Body of pancreas (tissue), 4 donors: ENCODE data around the gene RNF186. TPM values are rescaled to one million over a fixed set of nuclear protein-coding genes. Genes with fewer than 3 reads are reported as not detected.

ENCODE experiments used
- ATAC-seq: fragments of 150-250 bp; one replicate; pipeline ENCODE4 v1.9.1; 2016
- DNase-seq, 4 donors: peaks; one replicate each; pipeline ENCODE4 v3.0.0-alpha.2; 2019
- H3K27ac ChIP-seq, 4 donors: fragments of 200-600 bp; sonication (generic); 1 replicate in 3 of 4; 2 replicates in 1 of 4; pipeline versions ENCODE4 v1.5.1 to v1.6.1; 2016 to 2019; ENCODE audit warnings: mild to moderate bottlenecking in 1 of 4, mixed read lengths in 1 of 4, moderate library complexity in 1 of 4
- H3K27me3 ChIP-seq, 2 donors: fragments of 200-600 bp; sonication (generic); one replicate each; pipeline ENCODE4 v1.6.0; 2016; ENCODE audit warnings: mild to moderate bottlenecking in 1 of 2
- H3K36me3 ChIP-seq, 2 donors: fragments of 200-600 bp; sonication (generic); replicated peaks in 1 of 2; 2 replicates each; pipeline ENCODE4 v1.5.1; 2016; ENCODE audit warnings: low read depth in 2 of 2; ENCODE audit not compliant: insufficient read depth in 1 of 2
- H3K4me1 ChIP-seq: fragments of 200-600 bp; sonication (generic); one replicate; pipeline ENCODE4 v1.6.0; 2016
- H3K4me3 ChIP-seq, 2 donors: fragments of 200-600 bp; sonication (generic); 1 replicate in 1 of 2; 2 replicates in 1 of 2; pipeline ENCODE4 v1.5.1; 2016 to 2019
- H3K9me3 ChIP-seq, 3 donors: fragments of 200-600 bp; sonication (generic); 1 replicate in 2 of 3; 2 replicates in 1 of 3; pipeline ENCODE4 v1.5.1; 2016
- POLR2A ChIP-seq, 3 donors: fragments of 450-650 bp; IDR thresholded peaks; one replicate each; pipeline ENCODE4 v1.6.1; 2016; ENCODE audit warnings: antibody characterized with exemption in 3 of 3, mild to moderate bottlenecking in 2 of 3
- WGBS, 2 donors: methylation state at CpG; one replicate each; pipeline ENCODE4 v1.1.5; 2017; 5-methylcytosine and 5-hydroxymethylcytosine counted together
- intact Hi-C: fragments of 100-400 bp; cut with DNase I; formaldehyde crosslinking; loops from one replicate; pipeline ENCODE4 v1.15.1; 2023
- total RNA-seq, 2 donors: library from RNA; depleted of rRNA; stranded (reverse); fragments of >200 nt; gene quantifications; one replicate each; pipeline ENCODE4 v1.1.0, GENCODE V29; 2016
- TF ChIP-seq, protein P1 (sequence below), 7 experiments: fragments of 450-650 bp in 4 of 7; fragments of 200-600 bp in 3 of 7; sonication (generic) in 3 of 7; IDR thresholded peaks; one replicate each; pipeline ENCODE4 v1.5.1; 2016 to 2019; ENCODE audit warnings: antibody characterized with exemption in 7 of 7

RNF186 gene
- total RNA-seq, 2 donors from 2014 or later: 9.2 to 32.9 TPM

DNA sequence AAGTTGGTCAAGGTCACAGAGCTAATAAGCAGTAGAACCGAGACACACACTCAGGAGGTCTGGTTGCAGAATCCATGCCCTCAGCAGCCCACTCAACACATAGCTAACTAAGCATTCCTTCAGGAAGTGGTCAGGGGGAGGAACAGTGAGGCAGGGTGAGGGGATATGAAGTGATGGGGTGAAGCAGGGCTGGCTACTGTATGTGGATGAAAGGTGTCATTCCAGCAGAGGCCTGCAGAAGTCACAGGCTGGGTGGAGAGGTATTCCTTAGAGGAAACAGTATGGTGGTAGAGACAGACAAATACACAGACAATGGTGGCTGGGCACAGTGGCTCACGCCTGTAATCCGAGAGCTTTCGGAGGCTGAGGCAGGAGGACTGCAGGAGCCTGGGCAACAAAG, 29.4 kb downstream of the RNF186 start:
- no peak for ATAC-seq
- TF ChIP-seq, protein P1, sequence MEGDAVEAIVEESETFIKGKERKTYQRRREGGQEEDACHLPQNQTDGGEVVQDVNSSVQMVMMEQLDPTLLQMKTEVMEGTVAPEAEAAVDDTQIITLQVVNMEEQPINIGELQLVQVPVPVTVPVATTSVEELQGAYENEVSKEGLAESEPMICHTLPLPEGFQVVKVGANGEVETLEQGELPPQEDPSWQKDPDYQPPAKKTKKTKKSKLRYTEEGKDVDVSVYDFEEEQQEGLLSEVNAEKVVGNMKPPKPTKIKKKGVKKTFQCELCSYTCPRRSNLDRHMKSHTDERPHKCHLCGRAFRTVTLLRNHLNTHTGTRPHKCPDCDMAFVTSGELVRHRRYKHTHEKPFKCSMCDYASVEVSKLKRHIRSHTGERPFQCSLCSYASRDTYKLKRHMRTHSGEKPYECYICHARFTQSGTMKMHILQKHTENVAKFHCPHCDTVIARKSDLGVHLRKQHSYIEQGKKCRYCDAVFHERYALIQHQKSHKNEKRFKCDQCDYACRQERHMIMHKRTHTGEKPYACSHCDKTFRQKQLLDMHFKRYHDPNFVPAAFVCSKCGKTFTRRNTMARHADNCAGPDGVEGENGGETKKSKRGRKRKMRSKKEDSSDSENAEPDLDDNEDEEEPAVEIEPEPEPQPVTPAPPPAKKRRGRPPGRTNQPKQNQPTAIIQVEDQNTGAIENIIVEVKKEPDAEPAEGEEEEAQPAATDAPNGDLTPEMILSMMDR (IDR thresholded peaks at IDR 0.05): no peak
- TF ChIP-seq POLR2A (IDR thresholded peaks at IDR 0.05): no peak
- no peak for DNase-seq
- Histone ChIP-seq H3K4me1 (peaks cover 8% of the 10 kb centered on the region), H3K9me3 (no peaks in the 10 kb centered on the region), H3K27ac (no peak overlapping the region), H3K36me3 (no peaks in the 10 kb centered on the region), H3K27me3 (no peaks in the 10 kb centered on the region), H3K4me3 (no peak overlapping the region)
- intact Hi-C loops: no loop called here
- WGBS, 2 donors: 69 to 77% methylated on average over 4 of the region's 4 CpGs

DNA sequence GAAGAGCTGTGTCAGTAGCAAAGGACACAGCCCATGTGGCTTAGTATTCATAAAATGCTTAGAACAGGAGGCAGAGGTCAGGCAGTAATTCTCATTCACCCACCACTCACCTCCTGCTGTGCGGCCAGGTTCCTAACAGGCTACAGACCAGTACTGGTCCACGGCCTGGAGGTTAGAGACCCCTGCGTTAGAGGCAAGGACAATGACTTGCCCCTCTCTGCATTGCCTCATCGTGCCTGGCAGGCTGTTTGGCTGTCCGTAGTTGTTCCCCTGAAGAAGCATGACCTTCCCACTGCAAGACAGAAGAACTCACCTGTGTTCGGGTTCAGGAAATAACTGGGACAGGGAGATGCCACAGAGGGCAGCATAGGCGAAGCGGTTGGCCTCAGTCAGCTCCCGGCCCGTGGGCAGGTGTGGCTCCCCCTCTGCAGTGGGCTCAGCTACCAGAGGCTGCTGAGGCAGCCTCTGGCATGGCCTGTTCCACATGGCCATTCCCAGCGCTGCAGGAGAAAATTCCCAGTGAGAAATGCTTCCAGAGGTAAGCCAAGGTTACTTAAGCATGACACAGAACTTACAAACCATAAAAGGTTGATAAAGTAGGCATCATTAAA, 34.7 kb downstream of the RNF186 start:
- 89 to 92% methylated on average over 7 to 11 of the region's 11 CpGs for WGBS, 2 donors
- TF ChIP-seq POLR2A (IDR thresholded peaks at IDR 0.05): no peak
- TF ChIP-seq, protein P1 (IDR thresholded peaks at IDR 0.05): no peak
- H3K4me3 ChIP-seq: no peak overlapping the region
- H3K36me3 ChIP-seq: peaks cover 0 to 18% of the 10 kb centered on the region in 2 donors
- H3K27me3 ChIP-seq: no peaks in the 10 kb centered on the region
- DNase-seq: no peak
- H3K4me1 ChIP-seq: no peaks in the 10 kb centered on the region
- intact Hi-C loops: no loop called here
- ATAC-seq: no peak
- no peak overlapping the region for H3K27ac ChIP-seq
- no peaks in the 10 kb centered on the region for H3K9me3 ChIP-seq

DNA sequence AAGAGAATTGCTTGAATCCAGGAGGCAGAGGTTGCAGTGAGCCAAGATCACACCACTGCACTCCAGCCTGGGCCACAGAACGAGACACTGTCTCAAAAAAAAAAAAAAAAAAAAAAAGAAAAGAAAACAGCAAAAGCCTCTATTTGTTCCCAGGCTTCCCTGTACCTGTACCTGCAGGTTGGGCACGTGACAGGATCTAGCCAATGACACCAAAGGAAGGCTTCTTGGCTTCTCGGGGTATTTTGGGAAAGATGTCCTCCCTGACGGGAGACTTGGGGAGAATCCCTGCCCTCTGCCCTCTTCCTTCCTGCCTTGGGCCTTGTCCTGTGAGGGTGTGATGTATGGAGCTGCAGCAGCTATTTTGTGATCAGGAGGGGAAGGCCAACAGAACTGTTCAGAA, 38.1 kb downstream of the RNF186 start:
- intact Hi-C loops: no loop called here
- ATAC-seq (no peak), DNase-seq (no peak)
- Histone ChIP-seq H3K27me3 (no peaks in the 10 kb centered on the region), H3K9me3 (no peaks in the 10 kb centered on the region), H3K36me3 (peaks cover 0 to 26% of the 10 kb centered on the region in 2 donors), H3K4me3 (no peak overlapping the region), H3K27ac (no peak overlapping the region), H3K4me1 (no peaks in the 10 kb centered on the region)
- WGBS, 2 donors: 92 to 96% methylated on average over 4 of the region's 4 CpGs
- no peak for TF ChIP-seq POLR2A (IDR thresholded peaks at IDR 0.05)
- TF ChIP-seq, protein P1 (IDR thresholded peaks at IDR 0.05): no peak

DNA sequence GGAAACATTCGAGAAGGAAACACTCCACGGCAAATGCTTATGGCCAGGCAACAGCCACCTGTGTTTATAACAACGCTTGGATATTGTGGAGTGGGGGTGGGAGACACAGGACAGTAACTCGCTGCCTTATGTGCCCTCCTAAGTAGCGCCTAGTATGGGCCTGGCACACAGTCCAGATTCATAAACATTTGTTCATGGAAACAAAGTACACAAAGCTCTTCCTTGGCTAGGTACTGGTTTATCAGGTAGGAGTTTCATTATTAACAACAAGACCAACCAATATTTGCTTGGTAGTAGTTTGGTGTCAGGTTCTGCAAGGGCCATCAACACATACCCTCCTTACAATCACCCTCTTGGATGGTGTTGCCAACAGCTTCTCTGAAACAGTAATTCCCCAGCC, 38.8 kb downstream of the RNF186 start:
- WGBS, 2 donors: 86 to 87% methylated on average over 5 of the region's 5 CpGs
- intact Hi-C loops: no loop called here
- H3K36me3 ChIP-seq: peaks cover 0 to 26% of the 10 kb centered on the region in 2 donors

More for the DNA sequence above, 38.8 kb downstream of the RNF186 start:
- no peaks in the 10 kb centered on the region for H3K9me3 ChIP-seq
- H3K27ac ChIP-seq: no peak overlapping the region
- H3K27me3 ChIP-seq: no peaks in the 10 kb centered on the region
- ATAC-seq (no peak), DNase-seq (no peak)
- no peaks in the 10 kb centered on the region for H3K4me1 ChIP-seq
- TF ChIP-seq, protein P1 (IDR thresholded peaks at IDR 0.05): no peak
- no peak for TF ChIP-seq POLR2A (IDR thresholded peaks at IDR 0.05)
- H3K4me3 ChIP-seq: no peak overlapping the region
